ENCODE data around the gene SLC26A6.

Gene SLC26A6

GRCh38 chr3:48607519-48607918 lies 27.7 kb downstream of the SLC26A6 start:
- ChIA-PET CTCF (interaction anchor here (1.3 kb wide), 1 partner anchor 15 kb away, joined by 3 read pairs; no protein-coding TSS in a partner anchor), POLR2A (no interaction called here)
- no peak for DNase-seq (ENCODE audit: extremely low spot score)
- no peak for TF ChIP-seq CTCF (IDR thresholded peaks at IDR 0.05; ENCODE audit: control extremely low read depth, extremely low read depth, low read depth, missing control alignments)

- no peak for TF ChIP-seq CTCF (IDR thresholded peaks at IDR 0.05; ENCODE audit: control extremely low read depth, extremely low read depth, low read depth, missing control alignments)
- ChIA-PET CTCF (interaction anchor here (1.3 to 2.4 kb wide), 3 partner anchors 43 to 165 kb away, joined by 4 to 8 read pairs (median 6); no protein-coding TSS in a partner anchor), POLR2A (interaction anchor here (0.5 kb wide), 1 partner anchor 11 kb away, joined by 3 read pairs; no protein-coding TSS in a partner anchor)
- no peak for DNase-seq (ENCODE audit: extremely low spot score)
Observed at GRCh38 chr3:48601622-48601994, 33.7 kb downstream of the SLC26A6 start.

- no peak for TF ChIP-seq CTCF (IDR thresholded peaks at IDR 0.05; ENCODE audit: control extremely low read depth, extremely low read depth, low read depth, missing control alignments)
- ChIA-PET CTCF (interaction anchor here (1.3 to 2.4 kb wide), 3 partner anchors 43 to 165 kb away, joined by 4 to 8 read pairs (median 6); no protein-coding TSS in a partner anchor), POLR2A (no interaction called here)
- DNase-seq (ENCODE audit: extremely low spot score) = no peak
Observed at GRCh38 chr3:48600711-48601621, 34.3 kb downstream of the SLC26A6 start.

GRCh38 chr3:48599509-48600285 lies 35.6 kb downstream of the SLC26A6 start:
- CTCF ChIA-PET = no interaction called here
- TF ChIP-seq CTCF (IDR thresholded peaks at IDR 0.05; ENCODE audit: control extremely low read depth, extremely low read depth, low read depth, missing control alignments) = no peak
- DNase-seq (ENCODE audit: extremely low spot score) = no peak
- POLR2A ChIA-PET = interaction anchor here (0.6 kb wide), 1 partner anchor 1488 kb away, joined by 4 read pairs; no protein-coding TSS in a partner anchor

- no peak for TF ChIP-seq CTCF (IDR thresholded peaks at IDR 0.05; ENCODE audit: control extremely low read depth, extremely low read depth, low read depth, missing control alignments)
- CTCF ChIA-PET = no interaction called here
- POLR2A ChIA-PET = no interaction called here
- DNase-seq (ENCODE audit: extremely low spot score) = no peak
Observed at GRCh38 chr3:48599077-48599501, 36.2 kb downstream of the SLC26A6 start.
